NCI-H2196 (cell line): Measurements from ENCODE around the gene DENND2A.

Experiments used
- DNase-seq: peaks from one replicate; lab custom pipeline; 2025; ENCODE audit not compliant: unreplicated experiment; lab: John Stamatoyannopoulos, UW

Gene DENND2A

GRCh38 chr7:140475747-140476333 lies 164.8 kb downstream of the DENND2A start:
- DNase-seq = peak; percentile 76
